PC-9 (cell line): ENCODE measurements around the gene VPS13D.

Source experiments
- CTCF ChIP-seq: fragments of 200-600 bp; sonication (generic); conservative IDR thresholded peaks from 2 replicates; pipeline ENCODE4 v1.6.1; 2017; ENCODE audit warnings: mixed run types, antibody characterized with exemption, mild to moderate bottlenecking, moderate library complexity
- EZH2 ChIP-seq: fragments of 200-600 bp; sonication (generic); IDR thresholded peaks from 2 replicates; pipeline ENCODE4 v1.8.0; 2017; ENCODE audit warnings: antibody characterized with exemption, low read depth

GRCh38 chr1:12359359-12360133 is 129.7 kb downstream of the VPS13D start:
- no peak for TF ChIP-seq CTCF
- no peak for TF ChIP-seq EZH2
